IMR-90 (cell line): Measurements from ENCODE around the gene MICAL3.

Source experiments
- CTCF ChIP-seq: conservative IDR thresholded peaks from 2 replicates; pipeline ENCODE4 v1.5.1; 2012; ENCODE audit warnings: mild to moderate bottlenecking, low read depth, low read length, improper control_type of control experiment
- ELK1 ChIP-seq: fragments of 150-350 bp; IDR thresholded peaks from 2 replicates; pipeline ENCODE4 v1.6.1; 2016; ENCODE audit warnings: low read depth, mild to moderate bottlenecking, low read length, moderate library complexity, borderline replicate concordance
- MXI1 ChIP-seq: IDR thresholded peaks from 2 replicates; pipeline ENCODE4 v1.6.1; 2012; ENCODE audit warnings: low read depth, mild to moderate bottlenecking, low read length, moderate library complexity, borderline replicate concordance
- POLR2A ChIP-seq: IDR thresholded peaks from 2 replicates; pipeline ENCODE4 v1.6.1; 2012; ENCODE audit warnings: mild to moderate bottlenecking, low read depth, low read length

- TF ChIP-seq POLR2A (no peak), CTCF (no peak), MXI1 (no peak), ELK1 (no peak)
These were observed 35.1 kb upstream of the MICAL3 start for GRCh38 chr22:18059473-18059872.
